Common myeloid progenitor, CD34-positive (primary cell): ENCODE results near the gene GALNT3. TPM values are rescaled to one million over a fixed set of nuclear protein-coding genes. Genes with fewer than 3 reads are reported as not detected.

ENCODE experiments used
- CTCF ChIA-PET: fragments of 350-600 bp; sonication (Branson Sonifier 250); formaldehyde crosslinking; loops from one replicate; lab custom pipeline; 2021; ENCODE audit warnings: antibody characterized with exemption; lab: Charles Lee
- POLR2A ChIA-PET: fragments of 350-600 bp; sonication (Branson Sonifier 250); formaldehyde crosslinking; loops from one replicate; lab custom pipeline; 2021; ENCODE audit warnings: antibody characterized with exemption; lab: Charles Lee
- DNase-seq, 3 donors: peaks; one replicate each; pipeline versions ENCODE4 v3.0.0 to v3.0.0-alpha.2; 2013
- H3K27ac ChIP-seq, 2 experiments: 1 replicate in 1 of 2; 2 replicates in 1 of 2; pipeline ENCODE4 v1.7.0; 2013; ENCODE audit warnings: inconsistent platforms in 2 of 2, low read length in 2 of 2, mild to moderate bottlenecking in 2 of 2, low read depth in 1 of 2, moderate library complexity in 1 of 2; ENCODE audit not compliant: severe bottlenecking in 2 of 2, insufficient read depth in 1 of 2, poor library complexity in 1 of 2
- H3K27me3 ChIP-seq, 5 experiments: replicated peaks in 2 of 5; 1 replicate in 3 of 5; 2 replicates in 2 of 5; pipeline versions ENCODE4 v1.6.1 to v1.7.0; 2013; ENCODE audit warnings: low read length in 4 of 5, mild to moderate bottlenecking in 2 of 5, moderate library complexity in 2 of 5, inconsistent platforms in 1 of 5; ENCODE audit not compliant: insufficient read depth in 5 of 5, control insufficient read depth in 4 of 5
- H3K36me3 ChIP-seq, 4 experiments: 1 replicate in 2 of 4; 2 replicates in 2 of 4; pipeline versions ENCODE4 v1.6.1 to v1.7.0; 2013; ENCODE audit warnings: low read length in 3 of 4, control low read depth in 1 of 4, mild to moderate bottlenecking in 1 of 4; ENCODE audit not compliant: control insufficient read depth in 4 of 4, insufficient read depth in 4 of 4
- H3K4me1 ChIP-seq, 4 experiments: 1 replicate in 3 of 4; 2 replicates in 1 of 4; pipeline versions ENCODE4 v1.6.1 to v1.7.1; 2013; ENCODE audit warnings: low read length in 3 of 4, mild to moderate bottlenecking in 3 of 4, control low read depth in 1 of 4, inconsistent platforms in 1 of 4, moderate library complexity in 1 of 4; ENCODE audit not compliant: control insufficient read depth in 4 of 4, insufficient read depth in 4 of 4; ENCODE audit errors: control extremely low read depth in 1 of 4
- H3K4me3 ChIP-seq, 7 experiments: 1 replicate in 4 of 7; 2 replicates in 3 of 7; pipeline versions ENCODE4 v1.5.1 to v1.7.0; 2013; ENCODE audit warnings: mild to moderate bottlenecking in 7 of 7, low read length in 6 of 7, moderate library complexity in 6 of 7, inconsistent platforms in 2 of 7, low read depth in 2 of 7, control low read depth in 1 of 7; ENCODE audit not compliant: insufficient read depth in 4 of 7, control insufficient read depth in 1 of 7; ENCODE audit errors: extremely low read depth in 1 of 7
- H3K9me3 ChIP-seq, 5 experiments: 1 replicate in 4 of 5; 2 replicates in 1 of 5; pipeline versions ENCODE4 v1.6.1 to v1.7.1; 2013; ENCODE audit warnings: low read length in 4 of 5, mild to moderate bottlenecking in 2 of 5, inconsistent platforms in 1 of 5, low read depth in 1 of 5, moderate library complexity in 1 of 5; ENCODE audit not compliant: control insufficient read depth in 4 of 5, insufficient read depth in 2 of 5; ENCODE audit errors: control extremely low read depth in 1 of 5
- WGBS: methylation state at CpG from one replicate; pipeline ENCODE4 v1.1.5; 2013; ENCODE audit not compliant: insufficient coverage; 5-methylcytosine and 5-hydroxymethylcytosine counted together
- polyA plus RNA-seq: library from polyadenylated mRNA; unstranded; fragments of 120-200 nt; gene quantifications from one replicate; pipeline ENCODE4 v1.2.1, GENCODE V29; 2013

GALNT3 gene
- polyA plus RNA-seq = 4.3 TPM

- under 1% methylated on average over 57 of the region's 70 CpGs for WGBS
- Histone ChIP-seq H3K9me3 (no peaks in the 10 kb centered on the region), H3K27ac (no peak within 1 kb of the TSS), H3K36me3 (no peaks in the 10 kb centered on the region), H3K4me3 (peak within 1 kb of the TSS; percentile 51 to 86 (median 72)), H3K27me3 (peaks cover 0 to 12% (median 2%) of the 10 kb centered on the region in 5 experiments), H3K4me1 (peaks cover 13 to 45% (median 24%) of the 10 kb centered on the region in 4 experiments)
- ChIA-PET POLR2A (interaction anchor here (0.7 kb wide), 1 partner anchor 520 kb away, joined by 3 read pairs; no protein-coding TSS in a partner anchor), CTCF (interaction anchor here (0.9 to 1.6 kb wide), 3 partner anchors 9 to 393 kb away, joined by 3 to 4 read pairs (median 3); no protein-coding TSS in a partner anchor)
- DNase-seq = peak in 2 of 3 donors; percentile 37 to 56
Measured at GRCh38 chr2:165793779-165794535, at the start of gene GALNT3. GALNT3 (minus strand) TSS chr2:165794247; CDS start chr2:165770700, 23,547 bp downstream.

- CTCF ChIA-PET = no interaction called here
- 100% methylated on average over 1 of the region's 1 CpG for WGBS
- POLR2A ChIA-PET = no interaction called here
Measured at GRCh38 chr2:165843351-165843750, 49.3 kb upstream of the GALNT3 start.

GRCh38 chr2:165840333-165840958 lies 46.4 kb upstream of the GALNT3 start:
- Histone ChIP-seq H3K9me3 (peaks cover 0 to 3% (median 0%) of the 10 kb centered on the region in 5 experiments), H3K36me3 (no peaks in the 10 kb centered on the region), H3K27me3 (no peaks in the 10 kb centered on the region), H3K4me1 (no peaks in the 10 kb centered on the region), H3K27ac (no peak overlapping the region), H3K4me3 (no peak overlapping the region)
- ChIA-PET CTCF (no interaction called here), POLR2A (interaction anchor here (0.6 kb wide), 1 partner anchor 42 kb away, joined by 3 read pairs; no protein-coding TSS in a partner anchor)
- DNase-seq = no peak

More at GRCh38 chr2:165843351-165843750, 49.3 kb upstream of the GALNT3 start:
- no peaks in the 10 kb centered on the region for H3K4me1 ChIP-seq
- H3K9me3 ChIP-seq = peaks cover 0 to 3% (median 0%) of the 10 kb centered on the region in 5 experiments
- no peaks in the 10 kb centered on the region for H3K36me3 ChIP-seq
- H3K4me3 ChIP-seq = no peak overlapping the region
- no peak overlapping the region for H3K27ac ChIP-seq
- no peak for DNase-seq
- H3K27me3 ChIP-seq = no peaks in the 10 kb centered on the region

- POLR2A ChIA-PET = no interaction called here
Measured at GRCh38 chr2:165839610-165840009, 45.6 kb upstream of the GALNT3 start.

GRCh38 chr2:165837122-165837521 lies 43.1 kb upstream of the GALNT3 start:
- DNase-seq = no peak
- 80% methylated on average over 2 of the region's 3 CpGs for WGBS
- Histone ChIP-seq H3K4me3 (no peak overlapping the region), H3K4me1 (no peaks in the 10 kb centered on the region), H3K9me3 (peaks cover 0 to 3% (median 0%) of the 10 kb centered on the region in 5 experiments), H3K36me3 (no peaks in the 10 kb centered on the region), H3K27me3 (no peaks in the 10 kb centered on the region), H3K27ac (no peak overlapping the region)
- POLR2A ChIA-PET = no interaction called here
- CTCF ChIA-PET = no interaction called here

More at GRCh38 chr2:165839610-165840009, 45.6 kb upstream of the GALNT3 start:
- Histone ChIP-seq H3K36me3 (no peaks in the 10 kb centered on the region), H3K4me3 (no peak overlapping the region), H3K4me1 (no peaks in the 10 kb centered on the region), H3K27me3 (no peaks in the 10 kb centered on the region), H3K9me3 (peaks cover 0 to 3% (median 0%) of the 10 kb centered on the region in 5 experiments), H3K27ac (no peak overlapping the region)
- DNase-seq = no peak
- WGBS = 83% methylated on average over 1 of the region's 2 CpGs
- CTCF ChIA-PET = no interaction called here

- no peak for DNase-seq
- Histone ChIP-seq H3K4me3 (no peak overlapping the region), H3K27ac (no peak overlapping the region), H3K36me3 (no peaks in the 10 kb centered on the region), H3K9me3 (peaks cover 0 to 3% (median 0%) of the 10 kb centered on the region in 5 experiments), H3K4me1 (no peaks in the 10 kb centered on the region), H3K27me3 (no peaks in the 10 kb centered on the region)
- 86% methylated on average over 1 of the region's 2 CpGs for WGBS
- POLR2A ChIA-PET = no interaction called here
- CTCF ChIA-PET = no interaction called here
Measured at GRCh38 chr2:165835363-165835762, 41.3 kb upstream of the GALNT3 start.

- H3K27me3 ChIP-seq = no peaks in the 10 kb centered on the region
- no peak overlapping the region for H3K4me3 ChIP-seq
- H3K9me3 ChIP-seq = no peaks in the 10 kb centered on the region
- no peaks in the 10 kb centered on the region for H3K36me3 ChIP-seq
- H3K27ac ChIP-seq = no peak overlapping the region
- ChIA-PET POLR2A (no interaction called here), CTCF (no interaction called here)
- no peak for DNase-seq
- H3K4me1 ChIP-seq = no peaks in the 10 kb centered on the region
- 100% methylated on average over 1 of the region's 4 CpGs for WGBS
Measured at GRCh38 chr2:165833156-165833555, 39.1 kb upstream of the GALNT3 start.
